Gastrocnemius medialis (tissue), 4 donors: ENCODE measurements around the gene UTY.

ENCODE experiments used
- POLR2A ChIP-seq, 2 donors: fragments of 450-650 bp; IDR thresholded peaks; one replicate each; pipeline ENCODE4 v1.6.1; 2017; ENCODE audit warnings: antibody characterized with exemption in 2 of 2, mild to moderate bottlenecking in 2 of 2, moderate library complexity in 2 of 2
- TF ChIP-seq, protein P1 (sequence below), 5 experiments: fragments of 450-650 bp in 3 of 5; fragments of 200-600 bp in 2 of 5; sonication (generic) in 2 of 5; IDR thresholded peaks in 4 of 5; conservative IDR thresholded peaks in 1 of 5; 1 replicate in 4 of 5; 2 replicates in 1 of 5; pipeline ENCODE4 v1.5.1; 2016 to 2019; ENCODE audit warnings: antibody characterized with exemption in 5 of 5, mild to moderate bottlenecking in 3 of 5, moderate library complexity in 3 of 5

DNA sequence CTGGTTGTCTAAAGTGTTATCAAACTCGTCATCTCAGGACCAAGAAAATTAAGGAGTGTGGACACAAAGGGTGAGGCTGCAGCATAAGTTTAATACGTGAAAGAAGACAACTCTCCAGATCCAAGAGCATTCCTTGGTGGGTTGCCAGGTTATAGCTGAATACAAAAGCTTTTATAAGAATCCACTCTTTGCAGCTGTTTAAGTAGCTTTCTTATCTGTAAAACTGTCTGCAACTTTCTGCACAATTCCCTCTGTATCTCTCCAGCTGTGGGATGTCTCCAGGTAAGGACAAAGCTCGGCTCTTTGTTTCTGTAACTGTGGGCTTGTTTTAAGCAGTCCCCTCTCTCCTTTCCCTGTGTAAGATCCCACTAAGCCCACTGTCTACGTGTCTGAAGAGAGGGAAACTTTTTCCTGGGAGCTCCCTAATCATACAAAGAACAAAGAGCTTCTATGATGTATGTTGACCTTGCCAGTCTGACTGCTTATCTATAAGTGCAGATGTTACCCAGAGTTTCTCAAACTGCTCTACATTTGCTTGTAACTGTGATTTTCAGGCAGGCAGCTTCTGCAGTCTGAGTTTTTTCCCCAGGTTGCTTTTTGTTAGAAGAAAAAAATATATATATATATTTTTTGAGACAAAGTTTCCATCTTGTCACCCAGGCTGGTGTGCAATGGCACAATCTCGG lies 268.7 kb downstream of the UTY start:
- TF ChIP-seq, protein P1, sequence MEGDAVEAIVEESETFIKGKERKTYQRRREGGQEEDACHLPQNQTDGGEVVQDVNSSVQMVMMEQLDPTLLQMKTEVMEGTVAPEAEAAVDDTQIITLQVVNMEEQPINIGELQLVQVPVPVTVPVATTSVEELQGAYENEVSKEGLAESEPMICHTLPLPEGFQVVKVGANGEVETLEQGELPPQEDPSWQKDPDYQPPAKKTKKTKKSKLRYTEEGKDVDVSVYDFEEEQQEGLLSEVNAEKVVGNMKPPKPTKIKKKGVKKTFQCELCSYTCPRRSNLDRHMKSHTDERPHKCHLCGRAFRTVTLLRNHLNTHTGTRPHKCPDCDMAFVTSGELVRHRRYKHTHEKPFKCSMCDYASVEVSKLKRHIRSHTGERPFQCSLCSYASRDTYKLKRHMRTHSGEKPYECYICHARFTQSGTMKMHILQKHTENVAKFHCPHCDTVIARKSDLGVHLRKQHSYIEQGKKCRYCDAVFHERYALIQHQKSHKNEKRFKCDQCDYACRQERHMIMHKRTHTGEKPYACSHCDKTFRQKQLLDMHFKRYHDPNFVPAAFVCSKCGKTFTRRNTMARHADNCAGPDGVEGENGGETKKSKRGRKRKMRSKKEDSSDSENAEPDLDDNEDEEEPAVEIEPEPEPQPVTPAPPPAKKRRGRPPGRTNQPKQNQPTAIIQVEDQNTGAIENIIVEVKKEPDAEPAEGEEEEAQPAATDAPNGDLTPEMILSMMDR (IDR thresholded peaks at IDR 0.05 in 4 of 5, conservative IDR thresholded peaks at IDR 0.05 in 1 of 5), result no peak
- TF ChIP-seq POLR2A (IDR thresholded peaks at IDR 0.05), result no peak
